Measurements from ENCODE around the gene NTNG1.

The NTNG1 gene

DNA sequence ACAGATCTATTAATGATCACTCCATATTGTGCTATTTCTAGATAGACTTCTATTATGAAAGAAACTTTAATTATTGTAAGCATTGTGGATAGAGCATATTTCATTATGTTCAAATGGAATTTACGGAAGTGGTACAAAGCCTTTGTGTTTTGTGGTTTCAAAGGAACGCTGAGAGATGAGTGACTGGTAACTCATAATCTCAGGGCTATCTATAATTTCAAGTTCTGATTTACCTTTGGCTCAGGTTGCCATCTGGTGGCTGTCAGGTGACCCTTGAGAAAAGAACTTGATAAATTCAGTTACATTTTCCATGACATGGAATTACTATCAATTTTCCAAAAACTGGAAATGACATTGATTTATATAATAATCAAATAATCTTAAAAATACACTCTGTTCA lies 12.2 kb downstream of the NTNG1 start:
- no peak overlapping the region for H3K27ac ChIP-seq (replicated peaks)
- peaks cover under 1% of the 10 kb centered on the region for H3K27me3 ChIP-seq (ENCODE audit: insufficient read depth, poor library complexity, severe bottlenecking)
- no peak for DNase-seq (ENCODE audit: low read depth in 1 of 2, low spot score in 1 of 2)
- H3K4me3 ChIP-seq (replicated peaks; ENCODE audit: insufficient read depth, low read length), result no peak overlapping the region
- no peak for TF ChIP-seq SPI1 (IDR thresholded peaks at IDR 0.05; ENCODE audit: borderline replicate concordance, low read depth)
- TF ChIP-seq, protein P1, sequence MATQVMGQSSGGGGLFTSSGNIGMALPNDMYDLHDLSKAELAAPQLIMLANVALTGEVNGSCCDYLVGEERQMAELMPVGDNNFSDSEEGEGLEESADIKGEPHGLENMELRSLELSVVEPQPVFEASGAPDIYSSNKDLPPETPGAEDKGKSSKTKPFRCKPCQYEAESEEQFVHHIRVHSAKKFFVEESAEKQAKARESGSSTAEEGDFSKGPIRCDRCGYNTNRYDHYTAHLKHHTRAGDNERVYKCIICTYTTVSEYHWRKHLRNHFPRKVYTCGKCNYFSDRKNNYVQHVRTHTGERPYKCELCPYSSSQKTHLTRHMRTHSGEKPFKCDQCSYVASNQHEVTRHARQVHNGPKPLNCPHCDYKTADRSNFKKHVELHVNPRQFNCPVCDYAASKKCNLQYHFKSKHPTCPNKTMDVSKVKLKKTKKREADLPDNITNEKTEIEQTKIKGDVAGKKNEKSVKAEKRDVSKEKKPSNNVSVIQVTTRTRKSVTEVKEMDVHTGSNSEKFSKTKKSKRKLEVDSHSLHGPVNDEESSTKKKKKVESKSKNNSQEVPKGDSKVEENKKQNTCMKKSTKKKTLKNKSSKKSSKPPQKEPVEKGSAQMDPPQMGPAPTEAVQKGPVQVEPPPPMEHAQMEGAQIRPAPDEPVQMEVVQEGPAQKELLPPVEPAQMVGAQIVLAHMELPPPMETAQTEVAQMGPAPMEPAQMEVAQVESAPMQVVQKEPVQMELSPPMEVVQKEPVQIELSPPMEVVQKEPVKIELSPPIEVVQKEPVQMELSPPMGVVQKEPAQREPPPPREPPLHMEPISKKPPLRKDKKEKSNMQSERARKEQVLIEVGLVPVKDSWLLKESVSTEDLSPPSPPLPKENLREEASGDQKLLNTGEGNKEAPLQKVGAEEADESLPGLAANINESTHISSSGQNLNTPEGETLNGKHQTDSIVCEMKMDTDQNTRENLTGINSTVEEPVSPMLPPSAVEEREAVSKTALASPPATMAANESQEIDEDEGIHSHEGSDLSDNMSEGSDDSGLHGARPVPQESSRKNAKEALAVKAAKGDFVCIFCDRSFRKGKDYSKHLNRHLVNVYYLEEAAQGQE (IDR thresholded peaks at IDR 0.05; ENCODE audit: insufficient replicate concordance, low read depth), result no peak
- no peak for TF ChIP-seq POLR2AphosphoS5 (IDR thresholded peaks at IDR 0.05; ENCODE audit: low read depth)
- TF ChIP-seq, protein P2, sequence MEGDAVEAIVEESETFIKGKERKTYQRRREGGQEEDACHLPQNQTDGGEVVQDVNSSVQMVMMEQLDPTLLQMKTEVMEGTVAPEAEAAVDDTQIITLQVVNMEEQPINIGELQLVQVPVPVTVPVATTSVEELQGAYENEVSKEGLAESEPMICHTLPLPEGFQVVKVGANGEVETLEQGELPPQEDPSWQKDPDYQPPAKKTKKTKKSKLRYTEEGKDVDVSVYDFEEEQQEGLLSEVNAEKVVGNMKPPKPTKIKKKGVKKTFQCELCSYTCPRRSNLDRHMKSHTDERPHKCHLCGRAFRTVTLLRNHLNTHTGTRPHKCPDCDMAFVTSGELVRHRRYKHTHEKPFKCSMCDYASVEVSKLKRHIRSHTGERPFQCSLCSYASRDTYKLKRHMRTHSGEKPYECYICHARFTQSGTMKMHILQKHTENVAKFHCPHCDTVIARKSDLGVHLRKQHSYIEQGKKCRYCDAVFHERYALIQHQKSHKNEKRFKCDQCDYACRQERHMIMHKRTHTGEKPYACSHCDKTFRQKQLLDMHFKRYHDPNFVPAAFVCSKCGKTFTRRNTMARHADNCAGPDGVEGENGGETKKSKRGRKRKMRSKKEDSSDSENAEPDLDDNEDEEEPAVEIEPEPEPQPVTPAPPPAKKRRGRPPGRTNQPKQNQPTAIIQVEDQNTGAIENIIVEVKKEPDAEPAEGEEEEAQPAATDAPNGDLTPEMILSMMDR (IDR thresholded peaks at IDR 0.05; ENCODE audit: insufficient read depth, low read length), result no peak
- TF ChIP-seq GABPA (IDR thresholded peaks at IDR 0.05; ENCODE audit: low read depth), result no peak

DNA sequence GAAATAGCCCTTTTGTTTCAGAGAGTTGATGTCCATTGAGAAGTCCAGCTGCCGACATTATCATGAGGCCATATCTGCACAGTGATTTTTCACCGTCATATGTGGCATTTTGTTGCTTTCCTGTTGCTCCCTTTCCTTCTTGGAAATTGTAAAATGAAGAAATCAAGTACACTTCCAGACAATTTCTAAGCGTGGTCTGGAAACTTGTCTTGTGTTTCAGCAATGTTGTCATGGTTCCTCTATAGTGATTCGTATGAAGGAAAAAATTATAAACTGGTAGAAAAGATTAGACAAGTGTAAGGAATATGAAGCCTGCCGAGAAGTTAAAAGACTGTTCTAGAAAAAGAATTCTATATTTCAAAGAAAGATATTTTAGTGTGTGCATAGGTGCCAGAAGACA lies 17.7 kb downstream of the NTNG1 start:
- TF ChIP-seq SPI1 (IDR thresholded peaks at IDR 0.05; ENCODE audit: borderline replicate concordance, low read depth) (no peak), GABPA (IDR thresholded peaks at IDR 0.05; ENCODE audit: low read depth) (no peak), POLR2AphosphoS5 (IDR thresholded peaks at IDR 0.05; ENCODE audit: low read depth) (no peak)
- TF ChIP-seq, protein P2 (IDR thresholded peaks at IDR 0.05; ENCODE audit: insufficient read depth, low read length), result no peak
- TF ChIP-seq, protein P1 (IDR thresholded peaks at IDR 0.05; ENCODE audit: insufficient replicate concordance, low read depth), result no peak
- DNase-seq (ENCODE audit: low read depth in 1 of 2, low spot score in 1 of 2), result no peak
- H3K27me3 ChIP-seq (ENCODE audit: insufficient read depth, poor library complexity, severe bottlenecking), result peaks cover 2% of the 10 kb centered on the region
- no peak overlapping the region for H3K27ac ChIP-seq (replicated peaks)
- H3K4me3 ChIP-seq (replicated peaks; ENCODE audit: insufficient read depth, low read length), result no peak overlapping the region

DNA sequence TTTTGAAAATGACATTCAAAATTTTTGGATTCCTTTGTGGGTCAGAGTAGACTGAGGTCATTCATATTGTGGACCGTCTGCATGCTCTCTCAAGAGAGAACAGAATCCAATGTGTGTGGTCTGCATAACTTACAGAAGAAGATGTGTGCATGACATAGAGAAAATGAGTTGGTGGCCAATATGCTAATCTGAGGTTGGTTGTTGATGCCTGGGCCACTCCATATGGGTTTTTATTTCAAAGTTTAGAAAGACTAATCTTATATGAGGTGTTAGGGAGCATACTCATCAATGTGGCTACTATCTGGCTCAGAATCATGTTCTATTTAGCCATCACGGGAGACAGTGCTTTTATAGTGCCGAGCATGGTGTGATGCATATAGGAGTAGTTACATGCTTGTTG lies 18.2 kb downstream of the NTNG1 start:
- TF ChIP-seq POLR2AphosphoS5 (IDR thresholded peaks at IDR 0.05; ENCODE audit: low read depth) (no peak), SPI1 (IDR thresholded peaks at IDR 0.05; ENCODE audit: borderline replicate concordance, low read depth) (no peak), GABPA (IDR thresholded peaks at IDR 0.05; ENCODE audit: low read depth) (no peak)
- TF ChIP-seq, protein P1 (IDR thresholded peaks at IDR 0.05; ENCODE audit: insufficient replicate concordance, low read depth), result no peak
- TF ChIP-seq, protein P2 (IDR thresholded peaks at IDR 0.05; ENCODE audit: insufficient read depth, low read length), result no peak
- DNase-seq (ENCODE audit: low read depth in 1 of 2, low spot score in 1 of 2), result no peak
- H3K27me3 ChIP-seq (ENCODE audit: insufficient read depth, poor library complexity, severe bottlenecking), result peaks cover 2% of the 10 kb centered on the region

More for the DNA sequence above, 18.2 kb downstream of the NTNG1 start:
- H3K4me3 ChIP-seq (replicated peaks; ENCODE audit: insufficient read depth, low read length), result no peak overlapping the region
- no peak overlapping the region for H3K27ac ChIP-seq (replicated peaks)
